ENCODE data around the gene KRT85. TPM values are rescaled to one million over a fixed set of nuclear protein-coding genes. Genes with fewer than 3 reads are reported as not detected.

Gene KRT85
- total RNA-seq: not detected
- not detected for polyA plus RNA-seq

DNA sequence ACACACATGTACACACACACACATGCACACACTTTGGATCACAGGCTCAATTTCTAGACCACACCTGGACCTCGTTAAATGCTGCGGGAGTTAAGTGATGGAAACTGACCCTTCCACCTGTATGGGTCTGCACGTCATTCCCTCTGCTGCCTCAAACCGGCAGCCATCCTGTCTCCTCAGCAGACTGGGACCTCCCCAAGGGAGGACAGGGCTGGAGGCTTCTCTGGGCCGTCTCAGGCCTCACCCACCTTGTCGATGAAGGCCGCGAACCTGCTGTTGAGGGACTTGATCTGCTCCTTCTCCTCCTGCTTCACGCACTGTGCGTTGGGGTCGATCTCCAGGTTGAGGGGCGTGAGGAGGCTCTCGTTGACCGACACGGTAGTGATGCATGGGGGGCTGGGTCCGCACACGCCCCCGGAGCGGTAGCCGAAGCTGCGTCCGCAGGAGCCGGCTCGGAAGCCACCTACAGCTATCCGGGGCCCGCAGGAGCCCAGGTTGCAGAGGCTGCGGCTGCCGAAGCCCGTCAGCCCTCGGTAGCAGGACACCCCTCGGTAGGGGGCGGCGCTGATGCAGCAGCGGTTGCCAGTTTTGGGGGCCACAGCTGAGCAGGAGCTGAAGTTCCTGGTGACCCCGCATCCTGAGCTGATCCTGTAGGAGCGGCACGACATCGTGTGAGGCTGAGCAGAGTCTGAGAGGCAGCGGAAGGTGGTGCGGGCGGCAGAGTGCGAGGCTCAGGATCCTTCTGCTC, at the start of gene KRT85:
Gene KRT85 (minus strand): TSS at position 744 of the 748 bp plus-strand sequence. CDS start 76 bp downstream, at position 668.
- H3K4me3 Mint-ChIP-seq: no peak within 1 kb of the TSS
- no peaks in the 10 kb centered on the region for H3K27me3 ChIP-seq (ENCODE audit: control insufficient read depth, insufficient read depth, low read length)
- no peak within 1 kb of the TSS for H3K27ac Mint-ChIP-seq
- no peak for ATAC-seq (ENCODE audit: low read depth in 2 of 2)
- no peaks in the 10 kb centered on the region for H3K4me1 ChIP-seq (ENCODE audit: control insufficient read depth, insufficient read depth, low read length, poor library complexity, severe bottlenecking)
- H3K27ac ChIP-seq (ENCODE audit: insufficient read depth, low read length, poor library complexity, severe bottlenecking): no peak within 1 kb of the TSS
- peaks cover 0 to 2% (median 0%) of the 10 kb centered on the region in 7 donors for H3K9me3 Mint-ChIP-seq
- H3K36me3 ChIP-seq (ENCODE audit: control insufficient read depth, insufficient read depth, low read length): no peaks in the 10 kb centered on the region
- H3K36me3 Mint-ChIP-seq: no peaks in the 10 kb centered on the region
- DNase-seq: no peak
- H3K9me3 ChIP-seq (ENCODE audit: control insufficient read depth in 2 of 2, low read length in 2 of 2): no peaks in the 10 kb centered on the region
- peaks cover 12% of the 10 kb centered on the region for H3K27me3 Mint-ChIP-seq
- H3K4me3 ChIP-seq (ENCODE audit: low read depth, low read length): no peak within 1 kb of the TSS
- no peaks in the 10 kb centered on the region for H3K4me1 Mint-ChIP-seq

GRCh38 chr12:52416795-52417194, 49.5 kb upstream of the KRT85 start:
- Mint-ChIP-seq H3K27me3 (peaks cover 14% of the 10 kb centered on the region), H3K4me3 (no peak overlapping the region), H3K27ac (no peak overlapping the region), H3K4me1 (no peaks in the 10 kb centered on the region), H3K9me3 (no peaks in the 10 kb centered on the region), H3K36me3 (no peaks in the 10 kb centered on the region)
- peaks cover 3% of the 10 kb centered on the region for H3K27me3 ChIP-seq (ENCODE audit: control insufficient read depth, insufficient read depth, low read length)
- ATAC-seq (ENCODE audit: low read depth in 2 of 2): no peak
- no peaks in the 10 kb centered on the region for H3K9me3 ChIP-seq (ENCODE audit: control insufficient read depth in 2 of 2, low read length in 2 of 2)
- no peak overlapping the region for H3K27ac ChIP-seq (ENCODE audit: insufficient read depth, low read length, poor library complexity, severe bottlenecking)
- no peak overlapping the region for H3K4me3 ChIP-seq (ENCODE audit: low read depth, low read length)
- no peaks in the 10 kb centered on the region for H3K4me1 ChIP-seq (ENCODE audit: control insufficient read depth, insufficient read depth, low read length, poor library complexity, severe bottlenecking)
- DNase-seq: no peak
- H3K36me3 ChIP-seq (ENCODE audit: control insufficient read depth, insufficient read depth, low read length): no peaks in the 10 kb centered on the region

GRCh38 chr12:52415870-52416750, 48.8 kb upstream of the KRT85 start:
- no peak overlapping the region for H3K27ac Mint-ChIP-seq
- no peak for ATAC-seq (ENCODE audit: low read depth in 2 of 2)
- no peaks in the 10 kb centered on the region for H3K36me3 ChIP-seq (ENCODE audit: control insufficient read depth, insufficient read depth, low read length)
- H3K36me3 Mint-ChIP-seq: no peaks in the 10 kb centered on the region
- H3K9me3 Mint-ChIP-seq: no peaks in the 10 kb centered on the region
- peaks cover 9% of the 10 kb centered on the region for H3K27me3 Mint-ChIP-seq
- H3K4me3 Mint-ChIP-seq: no peak overlapping the region
- no peak overlapping the region for H3K4me3 ChIP-seq (ENCODE audit: low read depth, low read length)
- H3K9me3 ChIP-seq (ENCODE audit: control insufficient read depth in 2 of 2, low read length in 2 of 2): no peaks in the 10 kb centered on the region
- H3K27me3 ChIP-seq (ENCODE audit: control insufficient read depth, insufficient read depth, low read length): peaks cover 3% of the 10 kb centered on the region
- no peaks in the 10 kb centered on the region for H3K4me1 ChIP-seq (ENCODE audit: control insufficient read depth, insufficient read depth, low read length, poor library complexity, severe bottlenecking)
- DNase-seq: no peak
- no peak overlapping the region for H3K27ac ChIP-seq (ENCODE audit: insufficient read depth, low read length, poor library complexity, severe bottlenecking)
- H3K4me1 Mint-ChIP-seq: no peaks in the 10 kb centered on the region

DNA sequence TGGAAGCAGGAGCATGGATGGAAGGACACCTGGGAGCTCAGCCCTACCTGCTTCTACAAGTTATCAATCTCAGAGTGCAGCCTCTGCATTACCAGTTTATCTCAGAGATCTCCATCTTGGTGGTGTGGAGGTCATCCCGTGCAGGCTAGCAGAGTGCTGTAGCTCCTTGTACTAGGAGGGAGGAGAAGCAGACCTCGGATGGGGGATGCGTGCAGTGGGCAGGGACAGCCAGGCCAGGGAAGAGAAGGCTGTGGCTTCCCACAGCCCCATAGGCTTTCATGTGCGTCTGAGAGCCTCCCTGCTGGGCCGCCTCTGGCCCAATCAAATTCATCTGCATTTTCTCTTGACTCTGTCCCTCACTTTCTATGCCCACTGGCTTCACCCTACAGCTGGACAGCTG, 47.7 kb upstream of the KRT85 start:
- Mint-ChIP-seq H3K4me3 (no peak overlapping the region), H3K27me3 (peaks cover 2% of the 10 kb centered on the region), H3K36me3 (no peaks in the 10 kb centered on the region)

GRCh38 chr12:52413782-52414345, 46.6 kb upstream of the KRT85 start:
- DNase-seq: no peak
- Histone ChIP-seq H3K4me3 (ENCODE audit: low read depth, low read length) (no peak overlapping the region), H3K9me3 (ENCODE audit: control insufficient read depth in 2 of 2, low read length in 2 of 2) (no peaks in the 10 kb centered on the region), H3K36me3 (ENCODE audit: control insufficient read depth, insufficient read depth, low read length) (no peaks in the 10 kb centered on the region), H3K4me1 (ENCODE audit: control insufficient read depth, insufficient read depth, low read length, poor library complexity, severe bottlenecking) (no peaks in the 10 kb centered on the region), H3K27me3 (ENCODE audit: control insufficient read depth, insufficient read depth, low read length) (peaks cover 3% of the 10 kb centered on the region), H3K27ac (ENCODE audit: insufficient read depth, low read length, poor library complexity, severe bottlenecking) (no peak overlapping the region)
- ATAC-seq (ENCODE audit: low read depth in 2 of 2): no peak
- no peak overlapping the region for H3K27ac Mint-ChIP-seq
- peaks cover 0 to 1% (median 0%) of the 10 kb centered on the region in 7 donors for H3K9me3 Mint-ChIP-seq
- no peaks in the 10 kb centered on the region for H3K27me3 Mint-ChIP-seq
- H3K36me3 Mint-ChIP-seq: no peaks in the 10 kb centered on the region
- no peaks in the 10 kb centered on the region for H3K4me1 Mint-ChIP-seq
- no peak overlapping the region for H3K4me3 Mint-ChIP-seq

More for the DNA sequence above, 47.7 kb upstream of the KRT85 start:
- Histone ChIP-seq H3K9me3 (ENCODE audit: control insufficient read depth in 2 of 2, low read length in 2 of 2) (no peaks in the 10 kb centered on the region), H3K36me3 (ENCODE audit: control insufficient read depth, insufficient read depth, low read length) (no peaks in the 10 kb centered on the region), H3K4me3 (ENCODE audit: low read depth, low read length) (no peak overlapping the region), H3K4me1 (ENCODE audit: control insufficient read depth, insufficient read depth, low read length, poor library complexity, severe bottlenecking) (no peaks in the 10 kb centered on the region), H3K27ac (ENCODE audit: insufficient read depth, low read length, poor library complexity, severe bottlenecking) (no peak overlapping the region), H3K27me3 (ENCODE audit: control insufficient read depth, insufficient read depth, low read length) (peaks cover 3% of the 10 kb centered on the region)
- H3K4me1 Mint-ChIP-seq: no peaks in the 10 kb centered on the region
- ATAC-seq (ENCODE audit: low read depth in 2 of 2) (no peak), DNase-seq (no peak)
- peaks cover 0 to 1% (median 0%) of the 10 kb centered on the region in 7 donors for H3K9me3 Mint-ChIP-seq
- no peak overlapping the region for H3K27ac Mint-ChIP-seq

DNA sequence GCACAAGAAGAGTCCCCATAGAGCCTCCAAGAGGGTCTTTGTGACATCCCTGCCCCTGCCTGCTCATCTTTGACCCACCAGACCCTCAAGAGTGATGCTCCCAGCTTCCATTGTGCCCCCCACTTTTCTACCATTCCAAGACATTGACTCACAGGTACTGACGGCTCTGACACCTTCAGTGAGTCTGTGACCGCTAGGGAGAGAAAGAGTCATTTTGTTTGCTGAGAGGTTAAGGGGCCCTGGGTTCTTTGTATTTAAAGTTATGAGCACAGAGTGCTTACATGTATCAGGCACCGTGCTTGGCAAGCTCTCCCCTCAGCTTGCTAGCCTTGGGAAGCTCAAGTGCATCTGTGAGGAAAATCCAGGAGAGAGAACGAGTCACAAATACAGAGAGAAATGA, 45.9 kb upstream of the KRT85 start:
- H3K27ac ChIP-seq (ENCODE audit: insufficient read depth, low read length, poor library complexity, severe bottlenecking): no peak overlapping the region
- Mint-ChIP-seq H3K4me1 (no peaks in the 10 kb centered on the region), H3K27ac (no peak overlapping the region), H3K4me3 (no peak overlapping the region), H3K9me3 (peaks cover 0 to 1% (median 0%) of the 10 kb centered on the region in 7 donors), H3K27me3 (no peaks in the 10 kb centered on the region), H3K36me3 (no peaks in the 10 kb centered on the region)
- no peak overlapping the region for H3K4me3 ChIP-seq (ENCODE audit: low read depth, low read length)
- DNase-seq (no peak), ATAC-seq (ENCODE audit: low read depth in 2 of 2) (no peak)
- H3K36me3 ChIP-seq (ENCODE audit: control insufficient read depth, insufficient read depth, low read length): no peaks in the 10 kb centered on the region
- H3K4me1 ChIP-seq (ENCODE audit: control insufficient read depth, insufficient read depth, low read length, poor library complexity, severe bottlenecking): no peaks in the 10 kb centered on the region
- no peaks in the 10 kb centered on the region for H3K9me3 ChIP-seq (ENCODE audit: control insufficient read depth in 2 of 2, low read length in 2 of 2)
- peaks cover 3% of the 10 kb centered on the region for H3K27me3 ChIP-seq (ENCODE audit: control insufficient read depth, insufficient read depth, low read length)

DNA sequence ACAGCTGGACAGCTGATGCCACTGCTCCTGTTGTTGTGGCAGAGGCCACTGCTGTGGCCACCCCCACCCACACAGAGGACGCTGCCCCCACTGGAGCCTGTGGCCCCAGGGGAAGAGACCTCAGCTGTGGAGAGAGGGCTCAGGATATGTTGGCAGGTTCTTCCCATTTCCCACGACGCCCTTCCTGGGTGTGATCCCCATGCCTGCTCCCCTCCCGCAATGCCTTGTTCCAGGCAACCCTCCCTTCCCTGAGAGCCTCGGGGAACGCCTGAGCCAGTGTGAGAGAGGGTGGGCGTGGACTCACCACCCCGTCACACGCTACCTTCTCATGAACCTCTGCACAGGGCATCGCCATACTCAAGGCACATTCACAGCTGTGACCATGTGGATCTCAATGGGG, 44.5 kb upstream of the KRT85 start:
- H3K4me3 Mint-ChIP-seq: no peak overlapping the region
- H3K27me3 Mint-ChIP-seq: no peaks in the 10 kb centered on the region
- no peaks in the 10 kb centered on the region for H3K4me1 Mint-ChIP-seq
- peaks cover 3% of the 10 kb centered on the region for H3K27me3 ChIP-seq (ENCODE audit: control insufficient read depth, insufficient read depth, low read length)
- no peaks in the 10 kb centered on the region for H3K36me3 ChIP-seq (ENCODE audit: control insufficient read depth, insufficient read depth, low read length)
- no peak for DNase-seq
- H3K9me3 ChIP-seq (ENCODE audit: control insufficient read depth in 2 of 2, low read length in 2 of 2): no peaks in the 10 kb centered on the region
- peaks cover 0 to 3% (median 0%) of the 10 kb centered on the region in 7 donors for H3K9me3 Mint-ChIP-seq
- H3K27ac Mint-ChIP-seq: no peak overlapping the region
- H3K4me1 ChIP-seq (ENCODE audit: control insufficient read depth, insufficient read depth, low read length, poor library complexity, severe bottlenecking): no peaks in the 10 kb centered on the region
- ATAC-seq (ENCODE audit: low read depth in 2 of 2): no peak
- no peak overlapping the region for H3K27ac ChIP-seq (ENCODE audit: insufficient read depth, low read length, poor library complexity, severe bottlenecking)
- H3K4me3 ChIP-seq (ENCODE audit: low read depth, low read length): no peak overlapping the region
- H3K36me3 Mint-ChIP-seq: no peaks in the 10 kb centered on the region
